ENCODE data around the gene PNMA5.
"Not testable (repeated sequence)": the region's sequence is repeated elsewhere in the genome, so short reads cannot be mapped to it uniquely, and the experiment has no call there.

Gene PNMA5

DNA sequence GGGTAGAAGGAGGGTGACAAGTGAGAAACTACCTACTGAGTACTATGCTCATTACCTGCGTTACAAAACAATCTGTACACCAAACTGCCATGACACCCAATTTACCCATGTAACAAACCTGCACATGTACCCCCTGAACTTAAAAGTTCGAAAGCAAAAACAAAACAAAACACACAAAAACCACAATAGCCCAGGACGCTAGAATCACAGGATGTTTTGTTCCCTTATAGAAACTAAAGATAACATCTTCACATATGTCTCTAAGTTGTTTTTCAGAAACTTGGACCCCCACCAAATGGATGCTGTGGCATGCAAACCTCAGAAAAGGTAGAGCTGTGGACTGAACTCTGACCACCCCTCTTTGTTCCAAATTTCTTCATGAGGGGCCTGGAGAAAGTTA, 25.2 kb upstream of the PNMA5 start:
- Histone ChIP-seq H3K4me1 (ENCODE audit: control insufficient read depth, low read length) (no peaks in the 10 kb centered on the region), H3K79me2 (ENCODE audit: control insufficient read depth, low read length) (no peaks in the 10 kb centered on the region), H3K4me2 (ENCODE audit: low read length) (no peak overlapping the region), H3K9me3 (ENCODE audit: control insufficient read depth, insufficient read depth, low read length) (no peaks in the 10 kb centered on the region), H3F3A (ENCODE audit: control insufficient read depth, insufficient read depth) (no peaks in the 10 kb centered on the region), H4K20me1 (ENCODE audit: control insufficient read depth, insufficient read depth, low read depth, low read length) (no peaks in the 10 kb centered on the region), H3K4me3 (ENCODE audit: low read length) (no peak overlapping the region), H3K9me2 (replicated peaks; ENCODE audit: control insufficient read depth, low read length) (no peaks in the 10 kb centered on the region), H3K27me3 (ENCODE audit: control insufficient read depth, low read length) (no peaks in the 10 kb centered on the region), H3K36me3 (ENCODE audit: control insufficient read depth, low read length) (no peaks in the 10 kb centered on the region), H3K27ac (ENCODE audit: low read depth, low read length) (no peak overlapping the region)
- TF ChIP-seq EZH2phosphoT487 (IDR thresholded peaks at IDR 0.05; ENCODE audit: borderline replicate concordance, low read length) = no peak
- TF ChIP-seq, protein P1, sequence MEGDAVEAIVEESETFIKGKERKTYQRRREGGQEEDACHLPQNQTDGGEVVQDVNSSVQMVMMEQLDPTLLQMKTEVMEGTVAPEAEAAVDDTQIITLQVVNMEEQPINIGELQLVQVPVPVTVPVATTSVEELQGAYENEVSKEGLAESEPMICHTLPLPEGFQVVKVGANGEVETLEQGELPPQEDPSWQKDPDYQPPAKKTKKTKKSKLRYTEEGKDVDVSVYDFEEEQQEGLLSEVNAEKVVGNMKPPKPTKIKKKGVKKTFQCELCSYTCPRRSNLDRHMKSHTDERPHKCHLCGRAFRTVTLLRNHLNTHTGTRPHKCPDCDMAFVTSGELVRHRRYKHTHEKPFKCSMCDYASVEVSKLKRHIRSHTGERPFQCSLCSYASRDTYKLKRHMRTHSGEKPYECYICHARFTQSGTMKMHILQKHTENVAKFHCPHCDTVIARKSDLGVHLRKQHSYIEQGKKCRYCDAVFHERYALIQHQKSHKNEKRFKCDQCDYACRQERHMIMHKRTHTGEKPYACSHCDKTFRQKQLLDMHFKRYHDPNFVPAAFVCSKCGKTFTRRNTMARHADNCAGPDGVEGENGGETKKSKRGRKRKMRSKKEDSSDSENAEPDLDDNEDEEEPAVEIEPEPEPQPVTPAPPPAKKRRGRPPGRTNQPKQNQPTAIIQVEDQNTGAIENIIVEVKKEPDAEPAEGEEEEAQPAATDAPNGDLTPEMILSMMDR (IDR thresholded peaks at IDR 0.05; ENCODE audit: low read depth, low read length, poor library complexity, severe bottlenecking) = no peak

DNA sequence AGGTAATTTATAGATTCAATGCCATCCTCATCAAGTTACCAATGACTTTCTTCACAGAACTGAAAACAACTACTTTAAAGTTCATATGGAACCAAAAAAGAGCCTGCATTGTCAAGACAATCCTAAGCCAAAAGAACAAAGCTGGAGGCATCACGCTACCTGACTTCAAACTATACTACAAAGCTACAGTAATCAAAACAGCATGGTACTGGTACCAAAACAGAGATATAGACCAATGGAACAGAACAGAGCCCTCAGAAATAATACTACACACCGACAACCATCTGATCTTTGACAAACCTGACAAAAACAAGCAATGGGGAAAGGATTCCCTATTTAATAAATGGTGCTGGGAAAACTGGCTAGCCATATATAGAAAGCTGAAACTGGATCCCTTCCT, 23.3 kb upstream of the PNMA5 start:
- not testable (repeated sequence) for H3F3A ChIP-seq (ENCODE audit: control insufficient read depth, insufficient read depth); H3K4me1 ChIP-seq (ENCODE audit: control insufficient read depth, low read length); H3K4me2 ChIP-seq (ENCODE audit: low read length); H4K20me1 ChIP-seq (ENCODE audit: control insufficient read depth, insufficient read depth, low read depth, low read length); H3K79me2 ChIP-seq (ENCODE audit: control insufficient read depth, low read length); H3K4me3 ChIP-seq (ENCODE audit: low read length); H3K27ac ChIP-seq (ENCODE audit: low read depth, low read length); H3K9me3 ChIP-seq (ENCODE audit: control insufficient read depth, insufficient read depth, low read length); H3K36me3 ChIP-seq (ENCODE audit: control insufficient read depth, low read length); H3K9me2 ChIP-seq (replicated peaks; ENCODE audit: control insufficient read depth, low read length); H3K27me3 ChIP-seq (ENCODE audit: control insufficient read depth, low read length)

DNA sequence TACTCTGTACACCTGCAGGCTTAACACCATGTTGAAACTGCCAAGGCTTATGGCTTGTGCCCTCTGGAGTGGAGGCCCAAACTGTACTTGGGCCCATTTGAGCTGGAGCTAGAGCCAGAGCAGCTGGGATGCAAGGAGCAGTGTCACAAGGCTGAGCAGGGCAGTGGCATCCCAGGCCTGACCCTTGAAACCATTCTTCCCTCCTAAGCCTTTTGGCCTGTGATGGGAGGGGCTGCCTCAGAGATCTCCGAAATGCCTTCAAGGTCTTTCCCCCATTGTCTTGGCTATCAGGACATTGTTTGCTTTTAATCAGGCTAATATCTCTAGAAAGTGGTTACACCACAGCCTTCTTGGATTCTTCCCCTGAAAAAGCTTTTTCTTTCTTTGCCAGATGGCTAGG, 10.9 kb upstream of the PNMA5 start:
- H3K4me3 ChIP-seq (ENCODE audit: low read length) = no peak overlapping the region
- H3K4me2 ChIP-seq (ENCODE audit: low read length) = no peak overlapping the region
- no peaks in the 10 kb centered on the region for H3F3A ChIP-seq (ENCODE audit: control insufficient read depth, insufficient read depth)
- no peaks in the 10 kb centered on the region for H4K20me1 ChIP-seq (ENCODE audit: control insufficient read depth, insufficient read depth, low read depth, low read length)
- H3K9me2 ChIP-seq (replicated peaks; ENCODE audit: control insufficient read depth, low read length) = no peaks in the 10 kb centered on the region
- no peaks in the 10 kb centered on the region for H3K36me3 ChIP-seq (ENCODE audit: control insufficient read depth, low read length)
- H3K27ac ChIP-seq (ENCODE audit: low read depth, low read length) = no peak overlapping the region
- H3K79me2 ChIP-seq (ENCODE audit: control insufficient read depth, low read length) = no peaks in the 10 kb centered on the region
- H3K9me3 ChIP-seq (ENCODE audit: control insufficient read depth, insufficient read depth, low read length) = no peaks in the 10 kb centered on the region
- TF ChIP-seq, protein P1 (IDR thresholded peaks at IDR 0.05; ENCODE audit: low read depth, low read length, poor library complexity, severe bottlenecking) = no peak
- TF ChIP-seq EZH2phosphoT487 (IDR thresholded peaks at IDR 0.05; ENCODE audit: borderline replicate concordance, low read length) = no peak
- H3K27me3 ChIP-seq (ENCODE audit: control insufficient read depth, low read length) = no peaks in the 10 kb centered on the region
- no peaks in the 10 kb centered on the region for H3K4me1 ChIP-seq (ENCODE audit: control insufficient read depth, low read length)

DNA sequence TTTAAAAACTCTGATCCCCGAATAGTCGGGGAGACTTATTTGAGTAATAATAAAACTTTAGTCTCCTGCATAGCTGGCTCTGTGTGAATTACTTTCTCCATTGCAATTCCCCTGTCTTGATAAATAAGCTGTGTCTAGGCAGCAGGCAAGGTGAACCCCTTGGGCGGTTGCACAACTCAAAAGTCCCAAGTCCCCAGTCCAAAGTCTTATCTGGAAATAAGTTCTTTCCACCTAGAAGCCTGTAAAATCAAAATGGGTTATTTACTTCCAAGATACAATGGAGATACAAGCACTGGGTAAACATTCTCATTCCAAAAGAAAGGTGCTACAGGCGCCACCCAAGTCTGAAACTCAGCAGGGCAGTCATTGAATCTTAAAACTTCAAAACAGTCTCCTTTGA, 10.1 kb upstream of the PNMA5 start:
- H3K9me3 ChIP-seq (ENCODE audit: control insufficient read depth, insufficient read depth, low read length) = no peaks in the 10 kb centered on the region
- H3K27ac ChIP-seq (ENCODE audit: low read depth, low read length) = no peak overlapping the region
- no peak overlapping the region for H3K4me3 ChIP-seq (ENCODE audit: low read length)
- H3F3A ChIP-seq (ENCODE audit: control insufficient read depth, insufficient read depth) = no peaks in the 10 kb centered on the region
- H3K9me2 ChIP-seq (replicated peaks; ENCODE audit: control insufficient read depth, low read length) = no peaks in the 10 kb centered on the region
- no peaks in the 10 kb centered on the region for H3K4me1 ChIP-seq (ENCODE audit: control insufficient read depth, low read length)
- no peak overlapping the region for H3K4me2 ChIP-seq (ENCODE audit: low read length)
- no peaks in the 10 kb centered on the region for H3K27me3 ChIP-seq (ENCODE audit: control insufficient read depth, low read length)
- H3K79me2 ChIP-seq (ENCODE audit: control insufficient read depth, low read length) = no peaks in the 10 kb centered on the region
- no peaks in the 10 kb centered on the region for H4K20me1 ChIP-seq (ENCODE audit: control insufficient read depth, insufficient read depth, low read depth, low read length)
- H3K36me3 ChIP-seq (ENCODE audit: control insufficient read depth, low read length) = no peaks in the 10 kb centered on the region
- TF ChIP-seq, protein P1 (IDR thresholded peaks at IDR 0.05; ENCODE audit: low read depth, low read length, poor library complexity, severe bottlenecking) = no peak
- TF ChIP-seq EZH2phosphoT487 (IDR thresholded peaks at IDR 0.05; ENCODE audit: borderline replicate concordance, low read length) = no peak

DNA sequence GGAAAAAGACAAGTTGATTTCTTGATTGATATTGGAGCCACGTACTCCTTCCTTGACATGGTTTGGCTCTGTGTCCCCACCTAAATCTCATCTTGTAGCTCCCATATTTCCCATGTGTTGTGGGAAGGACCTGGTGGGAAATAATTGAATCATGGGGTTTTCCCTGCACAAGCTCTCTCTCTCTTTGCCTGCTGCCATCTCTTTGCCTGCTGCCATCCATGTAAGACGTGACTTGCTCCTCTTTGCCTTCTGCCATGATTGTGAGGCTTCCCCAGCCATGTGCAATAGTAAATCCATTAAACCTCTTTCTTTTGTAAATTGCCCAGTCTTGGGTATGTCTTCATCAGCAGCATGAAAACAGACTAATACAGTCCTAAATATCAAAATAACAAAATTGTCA, 8.3 kb upstream of the PNMA5 start:
- H3K4me2 ChIP-seq (ENCODE audit: low read length) = not testable (repeated sequence)

More for the DNA sequence above, 8.3 kb upstream of the PNMA5 start:
- not testable (repeated sequence) for H3K79me2 ChIP-seq (ENCODE audit: control insufficient read depth, low read length); H4K20me1 ChIP-seq (ENCODE audit: control insufficient read depth, insufficient read depth, low read depth, low read length); H3F3A ChIP-seq (ENCODE audit: control insufficient read depth, insufficient read depth); H3K36me3 ChIP-seq (ENCODE audit: control insufficient read depth, low read length); H3K9me2 ChIP-seq (replicated peaks; ENCODE audit: control insufficient read depth, low read length); H3K4me1 ChIP-seq (ENCODE audit: control insufficient read depth, low read length); H3K27ac ChIP-seq (ENCODE audit: low read depth, low read length); H3K9me3 ChIP-seq (ENCODE audit: control insufficient read depth, insufficient read depth, low read length); H3K4me3 ChIP-seq (ENCODE audit: low read length); H3K27me3 ChIP-seq (ENCODE audit: control insufficient read depth, low read length)
